Measurements from ENCODE around the gene FARP2. TPM values are rescaled to one million over a fixed set of nuclear protein-coding genes. Genes with fewer than 3 reads are reported as not detected.
A peak's percentile ranks its signal among the peaks of the same experiment; 100 is the strongest.

FARP2 gene
- total and polyA plus RNA-seq, 2 of the 13 experiments (the other 11 are each of a cell fraction or from before 2014, with no cell fraction given): 28.0 to 45.4 TPM

DNA sequence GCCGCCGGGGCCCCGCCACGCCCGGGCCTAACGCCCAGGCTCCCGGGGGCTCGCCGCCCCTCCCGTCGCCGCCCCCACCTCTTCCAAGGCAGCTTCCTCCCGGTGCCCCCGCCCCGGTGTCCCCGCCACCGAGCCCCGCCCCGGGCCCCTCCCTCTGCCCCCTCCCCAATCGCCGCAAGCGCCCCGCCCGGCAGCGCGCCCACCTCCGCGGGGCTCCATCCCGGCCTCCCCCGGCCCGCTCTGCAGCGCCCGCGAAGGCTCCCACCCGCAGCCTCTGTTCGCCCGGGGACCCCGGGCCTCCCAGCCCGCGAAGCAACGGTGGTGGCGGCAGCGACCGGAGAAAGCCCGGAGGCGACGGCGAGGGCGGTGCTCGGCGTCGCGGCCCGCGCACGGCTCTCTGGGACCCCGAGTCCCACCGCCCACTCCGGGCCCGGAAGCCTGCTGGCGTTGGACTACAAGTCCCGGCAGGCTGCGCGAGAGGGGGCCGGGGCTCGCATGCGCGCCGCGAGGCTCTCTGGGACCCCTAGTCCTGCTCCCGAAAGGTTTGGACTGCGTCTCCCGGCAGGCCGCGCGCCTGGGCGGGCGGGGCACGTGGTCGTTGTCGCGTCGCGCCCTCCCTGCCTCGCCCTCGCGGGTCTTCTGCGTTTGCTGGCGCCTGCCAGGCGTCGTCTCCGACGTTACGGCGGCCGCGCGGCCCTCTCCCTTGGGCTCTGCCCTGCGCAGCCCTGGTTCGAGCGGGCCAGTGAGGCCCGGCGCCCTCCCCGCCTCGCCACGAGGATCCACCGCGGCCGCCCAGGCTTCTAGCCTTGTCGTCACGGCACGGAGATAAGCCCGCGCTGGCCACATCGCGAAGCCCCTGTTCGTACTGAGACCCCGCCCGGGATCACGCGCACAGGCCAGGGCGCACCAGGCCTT, 152.4 kb downstream of the FARP2 start, which contains the start of gene STK25 (continued):
- TF ChIP-seq ZNF704 (CRISPR knock-in tag; IDR thresholded peaks at IDR 0.05; ENCODE audit: borderline replicate concordance) (peak; percentile 99), FOXM1 (CRISPR knock-in tag; IDR thresholded peaks at IDR 0.05) (peak; percentile 89; the same call in 1 of the 2 replicates), RCOR2 (CRISPR knock-in tag; IDR thresholded peaks at IDR 0.05) (peak; percentile 73; the same call in 1 of the 2 replicates), ZNF451 (CRISPR knock-in tag; IDR thresholded peaks at IDR 0.05) (peak; percentile 99), ZFP36L2 (CRISPR knock-in tag; IDR thresholded peaks at IDR 0.05) (peak; percentile 93; the same call in 1 of the 2 replicates), KLF13 (CRISPR knock-in tag; IDR thresholded peaks at IDR 0.05) (peak; percentile 96; the same call in 1 of the 2 replicates), KDM1A (CRISPR knock-in tag; IDR thresholded peaks at IDR 0.05) (no peak), MYC (CRISPR knock-in tag; IDR thresholded peaks at IDR 0.05; ENCODE audit: borderline replicate concordance) (peak; percentile 99), TBL1XR1 (IDR thresholded peaks at IDR 0.05; ENCODE audit: borderline replicate concordance, low read length, partially characterized antibody) (peak; percentile 75), ZNF264 (CRISPR knock-in tag; IDR thresholded peaks at IDR 0.05) (peak; percentile 86; the same call in 1 of the 2 replicates), THAP11 (CRISPR knock-in tag; IDR thresholded peaks at IDR 0.05) (peak; percentile 100), E2F2 (CRISPR knock-in tag; IDR thresholded peaks at IDR 0.05; ENCODE audit: borderline replicate concordance) (peak; percentile 96), SMARCE1 (IDR thresholded peaks at IDR 0.05; ENCODE audit: borderline replicate concordance) (no peak), ZSCAN29 (CRISPR knock-in tag; conservative IDR thresholded peaks at IDR 0.05) (peak; percentile 91), ZNF503 (CRISPR knock-in tag; IDR thresholded peaks at IDR 0.05) (peak; percentile 89; the same call in 1 of the 2 replicates), SRSF1 (optimal IDR thresholded peaks at IDR 0.05; ENCODE audit: low read depth, low read length) (peak; percentile 29), ARNT2 (CRISPR knock-in tag; IDR thresholded peaks at IDR 0.05; ENCODE audit: low read depth) (peak; percentile 99), ZNF430 (CRISPR knock-in tag; IDR thresholded peaks at IDR 0.05) (peak; percentile 99)
- TF ChIP-seq, protein P1, sequence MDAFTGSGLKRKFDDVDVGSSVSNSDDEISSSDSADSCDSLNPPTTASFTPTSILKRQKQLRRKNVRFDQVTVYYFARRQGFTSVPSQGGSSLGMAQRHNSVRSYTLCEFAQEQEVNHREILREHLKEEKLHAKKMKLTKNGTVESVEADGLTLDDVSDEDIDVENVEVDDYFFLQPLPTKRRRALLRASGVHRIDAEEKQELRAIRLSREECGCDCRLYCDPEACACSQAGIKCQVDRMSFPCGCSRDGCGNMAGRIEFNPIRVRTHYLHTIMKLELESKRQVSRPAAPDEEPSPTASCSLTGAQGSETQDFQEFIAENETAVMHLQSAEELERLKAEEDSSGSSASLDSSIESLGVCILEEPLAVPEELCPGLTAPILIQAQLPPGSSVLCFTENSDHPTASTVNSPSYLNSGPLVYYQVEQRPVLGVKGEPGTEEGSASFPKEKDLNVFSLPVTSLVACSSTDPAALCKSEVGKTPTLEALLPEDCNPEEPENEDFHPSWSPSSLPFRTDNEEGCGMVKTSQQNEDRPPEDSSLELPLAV (CRISPR knock-in tag; conservative IDR thresholded peaks at IDR 0.05; ENCODE audit: low read depth): no peak; the same call in 1 of the 2 replicates
- TF ChIP-seq, protein P2, sequence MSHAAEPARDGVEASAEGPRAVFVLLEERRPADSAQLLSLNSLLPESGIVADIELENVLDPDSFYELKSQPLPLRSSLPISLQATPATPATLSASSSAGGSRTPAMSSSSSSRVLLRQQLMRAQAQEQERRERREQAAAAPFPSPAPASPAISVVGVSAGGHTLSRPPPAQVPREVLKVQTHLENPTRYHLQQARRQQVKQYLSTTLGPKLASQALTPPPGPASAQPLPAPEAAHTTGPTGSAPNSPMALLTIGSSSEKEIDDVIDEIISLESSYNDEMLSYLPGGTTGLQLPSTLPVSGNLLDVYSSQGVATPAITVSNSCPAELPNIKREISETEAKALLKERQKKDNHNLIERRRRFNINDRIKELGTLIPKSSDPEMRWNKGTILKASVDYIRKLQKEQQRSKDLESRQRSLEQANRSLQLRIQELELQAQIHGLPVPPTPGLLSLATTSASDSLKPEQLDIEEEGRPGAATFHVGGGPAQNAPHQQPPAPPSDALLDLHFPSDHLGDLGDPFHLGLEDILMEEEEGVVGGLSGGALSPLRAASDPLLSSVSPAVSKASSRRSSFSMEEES (CRISPR knock-in tag; IDR thresholded peaks at IDR 0.05): peak; percentile 96
- TF ChIP-seq, protein P3, sequence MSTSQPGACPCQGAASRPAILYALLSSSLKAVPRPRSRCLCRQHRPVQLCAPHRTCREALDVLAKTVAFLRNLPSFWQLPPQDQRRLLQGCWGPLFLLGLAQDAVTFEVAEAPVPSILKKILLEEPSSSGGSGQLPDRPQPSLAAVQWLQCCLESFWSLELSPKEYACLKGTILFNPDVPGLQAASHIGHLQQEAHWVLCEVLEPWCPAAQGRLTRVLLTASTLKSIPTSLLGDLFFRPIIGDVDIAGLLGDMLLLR (CRISPR knock-in tag; IDR thresholded peaks at IDR 0.05): peak; percentile 99

All from HepG2 (cell line).